OCI-LY7 (cell line): Measurements from ENCODE around the gene FAM83B. TPM values are rescaled to one million over a fixed set of nuclear protein-coding genes. Genes with fewer than 3 reads are reported as not detected.

Experiments used
- BruUV-seq: library from RNA; stranded (reverse); fragments of 400-500 nt; replicated peaks from 2 replicates; lab custom pipeline; 2021; lab: Mats Ljungman, UMichigan
- CTCF ChIA-PET: fragments of 300-600 bp; sonication (Branson Sonifier 250); formaldehyde crosslinking; loops from one replicate; lab custom pipeline; 2022; ENCODE audit warnings: antibody characterized with exemption; ENCODE audit not compliant: unreplicated experiment; lab: Charles Lee
- POLR2A ChIA-PET: fragments of 300-600 bp; sonication (Branson Sonifier 250); formaldehyde crosslinking; loops from one replicate; lab custom pipeline; 2022; ENCODE audit warnings: antibody characterized with exemption; lab: Charles Lee
- DNase-seq: peaks from one replicate; pipeline ENCODE4 v3.0.0-alpha.2; 2015; ENCODE audit warnings: low spot score
- H2AFZ ChIP-seq: fragments of 200-600 bp; sonication (generic), shearing (Covaris generic); 2 replicates; pipeline ENCODE4 v1.6.1; 2014; ENCODE audit warnings: mild to moderate bottlenecking, antibody characterized with exemption, low read length, moderate library complexity
- H3K27ac ChIP-seq: fragments of 200-600 bp; sonication (generic); 2 replicates; pipeline ENCODE4 v1.5.1; 2014; ENCODE audit warnings: mixed run types, low read depth, mild to moderate bottlenecking, moderate library complexity, low read length, inconsistent platforms; ENCODE audit not compliant: poor library complexity, severe bottlenecking
- H3K36me3 ChIP-seq: fragments of 200-600 bp; sonication (generic); 2 replicates; pipeline ENCODE4 v1.6.1; 2014; ENCODE audit warnings: mild to moderate bottlenecking, antibody characterized with exemption, low read length, moderate library complexity, mixed read lengths; ENCODE audit not compliant: insufficient read depth
- H3K4me1 ChIP-seq: fragments of 200-600 bp; sonication (generic); 2 replicates; pipeline ENCODE4 v1.5.1; 2014; ENCODE audit warnings: mild to moderate bottlenecking, low read length; ENCODE audit not compliant: insufficient read depth, poor library complexity, severe bottlenecking
- H3K4me2 ChIP-seq: fragments of 200-600 bp; sonication (generic); 2 replicates; pipeline ENCODE4 v1.6.1; 2014; ENCODE audit warnings: mild to moderate bottlenecking, low read length
- H3K4me3 ChIP-seq: fragments of 200-600 bp; sonication (generic); 2 replicates; pipeline ENCODE4 v1.5.1; 2014; ENCODE audit warnings: mild to moderate bottlenecking, low read depth, low read length; ENCODE audit not compliant: poor library complexity, severe bottlenecking
- H3K79me2 ChIP-seq: fragments of 200-600 bp; sonication (generic); 2 replicates; pipeline ENCODE4 v1.6.1; 2016; ENCODE audit warnings: low read depth, mild to moderate bottlenecking, low read length, moderate library complexity, mixed read lengths; ENCODE audit not compliant: insufficient read depth
- H3K9me2 ChIP-seq: fragments of 200-600 bp; sonication (generic); 2 replicates; pipeline ENCODE4 v1.6.1; 2016; ENCODE audit warnings: mild to moderate bottlenecking, low read length, mixed read lengths; ENCODE audit not compliant: insufficient read depth
- H3K9me3 ChIP-seq: fragments of 200-600 bp; sonication (generic); 2 replicates; pipeline ENCODE4 v1.6.1; 2014; ENCODE audit warnings: mild to moderate bottlenecking, mixed run types, low read length, mixed read lengths
- H4K20me1 ChIP-seq: fragments of 200-600 bp; sonication (generic); 2 replicates; pipeline ENCODE4 v1.6.1; 2014; ENCODE audit warnings: mild to moderate bottlenecking, antibody characterized with exemption, low read length, moderate library complexity, mixed read lengths; ENCODE audit not compliant: insufficient read depth
- EZH2phosphoT487 ChIP-seq: fragments of 200-600 bp; sonication (generic); IDR thresholded peaks from 2 replicates; pipeline ENCODE4 v1.6.1; 2018; ENCODE audit warnings: low read depth, borderline replicate concordance, mild to moderate bottlenecking, mixed run types, antibody characterized with exemption, low read length, moderate library complexity, mixed read lengths
- intact Hi-C: fragments of 100-400 bp; cut with micrococcal nuclease; formaldehyde crosslinking; loops from one replicate; pipeline ENCODE4 v1.10.0; 2022; ENCODE audit not compliant: unreplicated experiment
- total RNA-seq, 2 experiments: library from RNA; depleted of rRNA in 1 of 2; stranded (reverse); fragments of >200 nt in 1 of 2; shearing (Covaris generic) in 1 of 2; gene quantifications; 2 replicates each; pipeline ENCODE4 v1.2.3, GENCODE V29; 2014 to 2022
- TF ChIP-seq, protein P1 (sequence below): fragments of 200-600 bp; sonication (generic); conservative IDR thresholded peaks from 2 replicates; pipeline ENCODE4 v1.5.1; 2014; ENCODE audit warnings: mild to moderate bottlenecking, antibody characterized with exemption, low read length, moderate library complexity, mixed read lengths

FAM83B gene
- total RNA-seq, 2 experiments from 2014 or later = not detected

DNA sequence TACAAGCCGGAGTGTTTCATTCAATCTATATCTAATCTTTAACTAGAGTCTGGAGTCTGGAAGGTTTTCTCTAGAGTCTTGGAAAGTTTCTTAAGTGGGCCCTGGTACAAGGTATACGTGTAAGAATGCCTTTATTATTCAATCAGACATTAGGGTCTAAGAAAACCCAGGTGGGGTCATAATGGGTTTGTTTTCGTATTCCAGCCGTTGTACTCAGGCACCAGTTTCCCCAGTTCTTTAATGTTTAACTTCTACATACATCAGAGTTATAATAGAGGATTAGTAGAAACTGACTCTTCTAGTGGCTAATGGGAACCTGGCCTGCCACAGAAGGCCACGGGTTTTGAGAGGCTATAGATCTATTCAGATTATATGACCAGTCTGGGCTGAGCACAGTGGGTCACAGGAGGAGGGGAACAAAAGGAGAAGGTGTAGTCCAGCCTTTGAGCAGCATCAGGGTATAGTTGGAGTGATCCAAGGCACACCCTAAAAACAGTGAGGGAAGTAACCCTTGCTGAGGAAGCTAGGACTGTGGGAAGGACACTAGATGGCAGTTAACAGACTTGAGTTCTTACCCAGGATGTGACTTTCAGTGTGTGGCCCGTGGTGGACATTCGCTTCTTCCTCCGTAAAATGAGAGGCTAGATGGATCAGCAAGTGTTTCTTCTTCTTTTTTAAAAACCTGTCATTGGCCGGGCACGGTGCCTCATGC lies 15.5 kb downstream of the FAM83B start:
- CTCF ChIA-PET = no interaction called here
- Histone ChIP-seq H3K36me3 (no peaks in the 10 kb centered on the region), H3K9me2 (no peaks in the 10 kb centered on the region), H4K20me1 (no peaks in the 10 kb centered on the region), H2AFZ (no peak overlapping the region), H3K27ac (no peak overlapping the region), H3K4me3 (no peak overlapping the region), H3K4me1 (no peaks in the 10 kb centered on the region), H3K9me3 (no peaks in the 10 kb centered on the region), H3K4me2 (no peak overlapping the region), H3K79me2 (no peaks in the 10 kb centered on the region)
- intact Hi-C loops = no loop called here
- no peak for TF ChIP-seq EZH2phosphoT487
- TF ChIP-seq, protein P1, sequence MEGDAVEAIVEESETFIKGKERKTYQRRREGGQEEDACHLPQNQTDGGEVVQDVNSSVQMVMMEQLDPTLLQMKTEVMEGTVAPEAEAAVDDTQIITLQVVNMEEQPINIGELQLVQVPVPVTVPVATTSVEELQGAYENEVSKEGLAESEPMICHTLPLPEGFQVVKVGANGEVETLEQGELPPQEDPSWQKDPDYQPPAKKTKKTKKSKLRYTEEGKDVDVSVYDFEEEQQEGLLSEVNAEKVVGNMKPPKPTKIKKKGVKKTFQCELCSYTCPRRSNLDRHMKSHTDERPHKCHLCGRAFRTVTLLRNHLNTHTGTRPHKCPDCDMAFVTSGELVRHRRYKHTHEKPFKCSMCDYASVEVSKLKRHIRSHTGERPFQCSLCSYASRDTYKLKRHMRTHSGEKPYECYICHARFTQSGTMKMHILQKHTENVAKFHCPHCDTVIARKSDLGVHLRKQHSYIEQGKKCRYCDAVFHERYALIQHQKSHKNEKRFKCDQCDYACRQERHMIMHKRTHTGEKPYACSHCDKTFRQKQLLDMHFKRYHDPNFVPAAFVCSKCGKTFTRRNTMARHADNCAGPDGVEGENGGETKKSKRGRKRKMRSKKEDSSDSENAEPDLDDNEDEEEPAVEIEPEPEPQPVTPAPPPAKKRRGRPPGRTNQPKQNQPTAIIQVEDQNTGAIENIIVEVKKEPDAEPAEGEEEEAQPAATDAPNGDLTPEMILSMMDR = no peak
- no peak for DNase-seq
- no TSS peak for BruUV-seq
- POLR2A ChIA-PET = no interaction called here

DNA sequence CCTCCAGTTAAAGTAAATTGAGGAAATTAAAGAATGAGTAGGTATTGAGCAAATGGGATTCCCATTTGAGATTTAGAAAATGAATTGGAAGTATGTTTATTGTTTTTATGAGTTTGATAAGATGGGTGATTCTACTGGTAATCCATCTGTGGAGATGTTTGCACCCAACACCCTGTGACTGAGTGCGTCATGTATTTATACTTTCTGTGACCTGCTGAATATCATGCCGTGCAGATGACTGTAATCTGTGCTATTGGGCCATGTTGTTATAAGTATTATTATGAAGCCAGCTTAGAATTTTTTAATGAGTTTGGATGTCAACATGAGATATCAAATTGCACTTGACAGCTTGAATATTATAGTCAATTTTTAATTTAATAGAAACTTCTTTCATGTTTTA lies 17.7 kb downstream of the FAM83B start:
- Histone ChIP-seq H3K4me1 (no peaks in the 10 kb centered on the region), H4K20me1 (no peaks in the 10 kb centered on the region), H3K4me3 (no peak overlapping the region), H3K36me3 (no peaks in the 10 kb centered on the region), H3K79me2 (no peaks in the 10 kb centered on the region), H3K4me2 (no peak overlapping the region), H3K27ac (no peak overlapping the region), H3K9me2 (no peaks in the 10 kb centered on the region), H3K9me3 (no peaks in the 10 kb centered on the region), H2AFZ (no peak overlapping the region)
- ChIA-PET CTCF (no interaction called here), POLR2A (interaction anchor here (0.6 to 0.9 kb wide), 2 partner anchors 24 to 493 kb away, joined by 3 to 10 read pairs; no protein-coding TSS in a partner anchor)
- intact Hi-C loops = no loop called here
- no peak for DNase-seq
- no TSS peak for BruUV-seq
- TF ChIP-seq, protein P1 = no peak
- no peak for TF ChIP-seq EZH2phosphoT487

DNA sequence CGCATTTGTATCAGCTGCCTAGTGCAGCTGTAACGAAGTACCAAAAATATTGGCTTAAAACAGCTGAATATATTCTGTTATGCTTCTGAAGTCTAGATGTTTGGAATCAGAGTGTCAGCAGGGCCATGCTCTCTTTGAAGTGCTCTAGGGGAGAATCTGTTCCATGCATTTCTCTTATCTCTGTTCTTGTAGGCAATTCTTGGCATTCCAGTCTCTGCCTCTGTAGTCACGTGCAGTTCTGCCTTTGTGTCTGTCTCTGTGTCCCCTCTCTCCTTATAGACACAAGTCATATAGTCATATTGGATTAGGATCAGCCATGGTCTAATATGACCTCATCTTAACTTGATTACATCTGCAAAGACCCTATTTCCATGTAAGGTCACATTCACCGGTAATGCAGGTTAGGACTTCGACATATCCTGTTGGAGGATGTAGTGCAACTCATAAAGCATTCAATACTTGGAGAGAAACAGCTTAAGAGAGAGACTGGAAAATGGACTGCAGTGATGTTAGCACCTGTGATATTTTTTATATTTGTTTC lies 18.6 kb downstream of the FAM83B start:
- Histone ChIP-seq H3K79me2 (no peaks in the 10 kb centered on the region), H2AFZ (no peak overlapping the region), H3K4me2 (no peak overlapping the region), H3K36me3 (no peaks in the 10 kb centered on the region), H3K27ac (no peak overlapping the region), H3K9me2 (no peaks in the 10 kb centered on the region), H3K4me1 (no peaks in the 10 kb centered on the region), H4K20me1 (no peaks in the 10 kb centered on the region), H3K4me3 (no peak overlapping the region), H3K9me3 (no peaks in the 10 kb centered on the region)
- ChIA-PET POLR2A (no interaction called here), CTCF (no interaction called here)
- BruUV-seq = no TSS peak
- no peak for TF ChIP-seq EZH2phosphoT487
- TF ChIP-seq, protein P1 = no peak
- intact Hi-C loops = no loop called here
- no peak for DNase-seq
